Measurements from ENCODE around the gene CBARP. TPM values are rescaled to one million over a fixed set of nuclear protein-coding genes. Genes with fewer than 3 reads are reported as not detected.
A peak's percentile ranks its signal among the peaks of the same experiment; 100 is the strongest.

CBARP gene
- polyA plus RNA-seq, 1 of the 3 experiments (the other 2 are of a cell fraction) = 5.1 TPM

GRCh38 chr19:1267477-1268225 is 29.8 kb upstream of the CBARP start (continued):
- no peak for TF ChIP-seq JUND (IDR thresholded peaks at IDR 0.05)

DNA sequence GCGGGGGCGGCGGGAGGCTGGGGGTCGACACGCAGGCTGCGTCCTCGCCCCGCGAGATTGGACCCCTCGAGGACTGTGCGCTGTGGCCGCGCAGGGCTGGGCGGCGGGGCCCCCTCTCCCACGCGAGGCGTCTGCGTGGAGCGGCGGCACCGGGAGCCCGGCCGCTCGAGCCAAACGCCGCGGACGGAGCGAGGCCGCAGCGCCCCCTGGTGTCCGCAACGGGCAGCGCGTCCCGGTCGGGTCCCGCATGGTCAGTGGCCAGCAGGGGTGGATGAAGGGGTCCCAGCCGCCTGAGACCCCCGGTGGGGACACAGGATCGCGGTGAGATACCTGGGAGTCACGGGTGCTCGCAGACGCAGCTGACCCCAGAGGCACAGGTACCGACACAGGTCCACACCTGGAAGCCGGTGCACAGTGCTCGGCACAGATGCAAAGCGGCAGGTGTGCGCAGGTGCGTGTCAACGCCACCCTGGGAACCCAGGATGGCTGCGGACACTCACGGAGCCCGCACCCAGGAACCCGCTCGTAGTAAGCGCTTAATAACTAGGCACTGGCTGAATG is 29.2 kb upstream of the CBARP start:
- peaks cover 37% of the 10 kb centered on the region for H3F3A ChIP-seq (replicated peaks; ENCODE audit: insufficient read depth)
- peaks cover 24% of the 10 kb centered on the region for H4K20me1 ChIP-seq (ENCODE audit: insufficient read depth)
- peak overlapping the region; percentile 58 to 64 for H3K4me3 ChIP-seq (ENCODE audit: low read depth in 2 of 2, low read length in 1 of 2)
- H3K4me2 ChIP-seq = peak overlapping the region; percentile 91
- ChIA-PET CTCF (interaction anchor here (0.6 to 18.6 kb wide), 36 partner anchors 11 to 283 kb away, joined by 3 to 594 read pairs (median 5); partner anchors contain the start of genes ABCA7, ATP5F1D, EFNA2 and MIDN), POLR2A (interaction anchor here (0.7 to 2.1 kb wide), 10 partner anchors 8 to 179 kb away, joined by 3 to 32 read pairs (median 6); partner anchors contain the start of genes ATP5F1D and FAM174C)
- peaks cover 14 to 20% of the 10 kb centered on the region in 2 experiments for H3K36me3 ChIP-seq (replicated peaks in 1 of 2; ENCODE audit: control insufficient read depth in 1 of 2, insufficient read depth in 2 of 2, low read length in 1 of 2)
- peak overlapping the region; percentile 78 to 87 for H3K27ac ChIP-seq (ENCODE audit: low read depth in 2 of 2, low read length in 1 of 2)
- peak; percentile 85 for DNase-seq
- H2AFZ ChIP-seq (ENCODE audit: low read depth) = no peak overlapping the region
- peaks cover 45 to 67% of the 10 kb centered on the region in 2 experiments; a peak in 3 of 4 replicates for H3K4me1 ChIP-seq (ENCODE audit: control insufficient read depth in 1 of 2, insufficient read depth in 2 of 2, low read depth in 1 of 2, low read length in 1 of 2)
- no peaks in the 10 kb centered on the region for H3K9me2 ChIP-seq
- peaks cover 34% of the 10 kb centered on the region for H3K79me2 ChIP-seq (ENCODE audit: insufficient read depth)
- TF ChIP-seq, protein P1, sequence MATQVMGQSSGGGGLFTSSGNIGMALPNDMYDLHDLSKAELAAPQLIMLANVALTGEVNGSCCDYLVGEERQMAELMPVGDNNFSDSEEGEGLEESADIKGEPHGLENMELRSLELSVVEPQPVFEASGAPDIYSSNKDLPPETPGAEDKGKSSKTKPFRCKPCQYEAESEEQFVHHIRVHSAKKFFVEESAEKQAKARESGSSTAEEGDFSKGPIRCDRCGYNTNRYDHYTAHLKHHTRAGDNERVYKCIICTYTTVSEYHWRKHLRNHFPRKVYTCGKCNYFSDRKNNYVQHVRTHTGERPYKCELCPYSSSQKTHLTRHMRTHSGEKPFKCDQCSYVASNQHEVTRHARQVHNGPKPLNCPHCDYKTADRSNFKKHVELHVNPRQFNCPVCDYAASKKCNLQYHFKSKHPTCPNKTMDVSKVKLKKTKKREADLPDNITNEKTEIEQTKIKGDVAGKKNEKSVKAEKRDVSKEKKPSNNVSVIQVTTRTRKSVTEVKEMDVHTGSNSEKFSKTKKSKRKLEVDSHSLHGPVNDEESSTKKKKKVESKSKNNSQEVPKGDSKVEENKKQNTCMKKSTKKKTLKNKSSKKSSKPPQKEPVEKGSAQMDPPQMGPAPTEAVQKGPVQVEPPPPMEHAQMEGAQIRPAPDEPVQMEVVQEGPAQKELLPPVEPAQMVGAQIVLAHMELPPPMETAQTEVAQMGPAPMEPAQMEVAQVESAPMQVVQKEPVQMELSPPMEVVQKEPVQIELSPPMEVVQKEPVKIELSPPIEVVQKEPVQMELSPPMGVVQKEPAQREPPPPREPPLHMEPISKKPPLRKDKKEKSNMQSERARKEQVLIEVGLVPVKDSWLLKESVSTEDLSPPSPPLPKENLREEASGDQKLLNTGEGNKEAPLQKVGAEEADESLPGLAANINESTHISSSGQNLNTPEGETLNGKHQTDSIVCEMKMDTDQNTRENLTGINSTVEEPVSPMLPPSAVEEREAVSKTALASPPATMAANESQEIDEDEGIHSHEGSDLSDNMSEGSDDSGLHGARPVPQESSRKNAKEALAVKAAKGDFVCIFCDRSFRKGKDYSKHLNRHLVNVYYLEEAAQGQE (IDR thresholded peaks at IDR 0.05; ENCODE audit: low read depth, low read length) = no peak
- no peak for TF ChIP-seq FOXJ3 (CRISPR knock-in tag; IDR thresholded peaks at IDR 0.05)
- no peak; the same call in 1 of the 2 replicates for TF ChIP-seq NFIC (IDR thresholded peaks at IDR 0.05; ENCODE audit: borderline replicate concordance)
- TF ChIP-seq RAD21 (IDR thresholded peaks at IDR 0.05; ENCODE audit: low read length) = peak; percentile 75
- TF ChIP-seq, protein P2, sequence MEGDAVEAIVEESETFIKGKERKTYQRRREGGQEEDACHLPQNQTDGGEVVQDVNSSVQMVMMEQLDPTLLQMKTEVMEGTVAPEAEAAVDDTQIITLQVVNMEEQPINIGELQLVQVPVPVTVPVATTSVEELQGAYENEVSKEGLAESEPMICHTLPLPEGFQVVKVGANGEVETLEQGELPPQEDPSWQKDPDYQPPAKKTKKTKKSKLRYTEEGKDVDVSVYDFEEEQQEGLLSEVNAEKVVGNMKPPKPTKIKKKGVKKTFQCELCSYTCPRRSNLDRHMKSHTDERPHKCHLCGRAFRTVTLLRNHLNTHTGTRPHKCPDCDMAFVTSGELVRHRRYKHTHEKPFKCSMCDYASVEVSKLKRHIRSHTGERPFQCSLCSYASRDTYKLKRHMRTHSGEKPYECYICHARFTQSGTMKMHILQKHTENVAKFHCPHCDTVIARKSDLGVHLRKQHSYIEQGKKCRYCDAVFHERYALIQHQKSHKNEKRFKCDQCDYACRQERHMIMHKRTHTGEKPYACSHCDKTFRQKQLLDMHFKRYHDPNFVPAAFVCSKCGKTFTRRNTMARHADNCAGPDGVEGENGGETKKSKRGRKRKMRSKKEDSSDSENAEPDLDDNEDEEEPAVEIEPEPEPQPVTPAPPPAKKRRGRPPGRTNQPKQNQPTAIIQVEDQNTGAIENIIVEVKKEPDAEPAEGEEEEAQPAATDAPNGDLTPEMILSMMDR (IDR thresholded peaks at IDR 0.05) = peak; percentile 78
- no peak for TF ChIP-seq MEF2A (IDR thresholded peaks at IDR 0.05; ENCODE audit: borderline replicate concordance, low read depth)
- TF ChIP-seq TEAD4 (IDR thresholded peaks at IDR 0.05; ENCODE audit: borderline replicate concordance, insufficient read depth) = no peak
- no peak for TF ChIP-seq EZH2phosphoT487 (IDR thresholded peaks at IDR 0.05; ENCODE audit: borderline replicate concordance, low read depth)
- TF ChIP-seq EP300 (IDR thresholded peaks at IDR 0.05; ENCODE audit: borderline replicate concordance in 1 of 2, low read depth in 1 of 2, low read length in 1 of 2) = no peak
- no peak for TF ChIP-seq RCOR1 (IDR thresholded peaks at IDR 0.05; ENCODE audit: low read length)
- no peak for TF ChIP-seq FOXM1 (IDR thresholded peaks at IDR 0.05; ENCODE audit: low read depth)
- peak; percentile 91 for TF ChIP-seq SMC3 (IDR thresholded peaks at IDR 0.05; ENCODE audit: low read depth, low read length)
- TF ChIP-seq, protein P3, sequence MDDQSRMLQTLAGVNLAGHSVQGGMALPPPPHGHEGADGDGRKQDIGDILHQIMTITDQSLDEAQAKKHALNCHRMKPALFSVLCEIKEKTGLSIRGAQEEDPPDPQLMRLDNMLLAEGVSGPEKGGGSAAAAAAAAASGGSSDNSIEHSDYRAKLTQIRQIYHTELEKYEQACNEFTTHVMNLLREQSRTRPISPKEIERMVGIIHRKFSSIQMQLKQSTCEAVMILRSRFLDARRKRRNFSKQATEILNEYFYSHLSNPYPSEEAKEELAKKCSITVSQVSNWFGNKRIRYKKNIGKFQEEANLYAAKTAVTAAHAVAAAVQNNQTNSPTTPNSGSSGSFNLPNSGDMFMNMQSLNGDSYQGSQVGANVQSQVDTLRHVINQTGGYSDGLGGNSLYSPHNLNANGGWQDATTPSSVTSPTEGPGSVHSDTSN (IDR thresholded peaks at IDR 0.05) = no peak
- no peak for TF ChIP-seq TCF12 (IDR thresholded peaks at IDR 0.05)
- peak; percentile 62; the same call in 1 of the 2 replicates for TF ChIP-seq MXI1 (IDR thresholded peaks at IDR 0.05; ENCODE audit: low read depth, low read length)
- no peak for TF ChIP-seq FOSL2 (IDR thresholded peaks at IDR 0.05; ENCODE audit: borderline replicate concordance, low read depth)
- peak; percentile 24 for TF ChIP-seq CHD2 (IDR thresholded peaks at IDR 0.05; ENCODE audit: low read length, partially characterized antibody)
- WGBS (ENCODE audit: low lambda C conversion rate) = under 1% methylated on average over 20 of the region's 59 CpGs
- H3K27me3 ChIP-seq (ENCODE audit: insufficient read depth) = no peaks in the 10 kb centered on the region
- peak overlapping the region; percentile 63; the same call in 1 of the 2 replicates for H3K9ac ChIP-seq
- no peaks in the 10 kb centered on the region for H3K9me3 ChIP-seq

Measured in SK-N-SH (cell line).